Measurements from ENCODE around the gene PDZRN3.
"Not testable (repeated sequence)": the region's sequence is repeated elsewhere in the genome, so short reads cannot be mapped to it uniquely, and the experiment has no call there.

PDZRN3 gene

DNA sequence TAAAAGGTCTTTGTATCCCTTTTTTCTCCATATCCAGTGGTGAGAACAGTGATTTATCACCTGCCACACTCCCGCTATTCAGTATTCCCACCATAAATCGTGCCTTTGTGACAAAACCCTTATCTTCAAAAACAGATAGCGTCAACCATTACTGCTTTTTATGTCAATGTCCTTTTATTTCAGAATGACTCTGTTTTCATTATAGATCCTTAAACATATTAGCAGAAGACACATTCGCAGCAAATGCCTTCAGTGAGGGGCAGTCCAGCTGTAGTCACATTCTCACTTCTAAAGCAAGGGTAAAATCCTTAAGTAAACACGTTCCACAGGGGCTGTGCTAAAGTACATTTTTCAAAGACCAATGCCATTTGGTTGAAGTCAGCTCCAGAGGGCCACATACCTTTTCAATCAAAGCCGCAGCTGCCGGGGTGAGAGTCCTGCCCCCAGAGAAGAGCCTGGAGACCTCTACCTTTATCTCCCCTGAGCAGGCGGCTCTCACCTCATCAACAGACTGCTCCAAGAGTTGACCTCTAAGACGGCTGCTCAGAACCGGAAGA, 53.4 kb downstream of the PDZRN3 start:
- H3K4me3 ChIP-seq (replicated peaks in 1 of 2; ENCODE audit: low read depth in 2 of 2, low read length in 2 of 2), result no peak overlapping the region
- TF ChIP-seq, protein P1, sequence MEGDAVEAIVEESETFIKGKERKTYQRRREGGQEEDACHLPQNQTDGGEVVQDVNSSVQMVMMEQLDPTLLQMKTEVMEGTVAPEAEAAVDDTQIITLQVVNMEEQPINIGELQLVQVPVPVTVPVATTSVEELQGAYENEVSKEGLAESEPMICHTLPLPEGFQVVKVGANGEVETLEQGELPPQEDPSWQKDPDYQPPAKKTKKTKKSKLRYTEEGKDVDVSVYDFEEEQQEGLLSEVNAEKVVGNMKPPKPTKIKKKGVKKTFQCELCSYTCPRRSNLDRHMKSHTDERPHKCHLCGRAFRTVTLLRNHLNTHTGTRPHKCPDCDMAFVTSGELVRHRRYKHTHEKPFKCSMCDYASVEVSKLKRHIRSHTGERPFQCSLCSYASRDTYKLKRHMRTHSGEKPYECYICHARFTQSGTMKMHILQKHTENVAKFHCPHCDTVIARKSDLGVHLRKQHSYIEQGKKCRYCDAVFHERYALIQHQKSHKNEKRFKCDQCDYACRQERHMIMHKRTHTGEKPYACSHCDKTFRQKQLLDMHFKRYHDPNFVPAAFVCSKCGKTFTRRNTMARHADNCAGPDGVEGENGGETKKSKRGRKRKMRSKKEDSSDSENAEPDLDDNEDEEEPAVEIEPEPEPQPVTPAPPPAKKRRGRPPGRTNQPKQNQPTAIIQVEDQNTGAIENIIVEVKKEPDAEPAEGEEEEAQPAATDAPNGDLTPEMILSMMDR (IDR thresholded peaks at IDR 0.05; ENCODE audit: low read depth, low read length), result no peak
- no peak for DNase-seq (ENCODE audit: low read depth in 2 of 2)

GRCh38 chr3:73569246-73569760, 55.4 kb downstream of the PDZRN3 start:
- TF ChIP-seq, protein P1 (IDR thresholded peaks at IDR 0.05; ENCODE audit: low read depth, low read length), result no peak
- DNase-seq (ENCODE audit: low read depth in 2 of 2), result no peak
- no peak overlapping the region for H3K4me3 ChIP-seq (replicated peaks in 1 of 2; ENCODE audit: low read depth in 2 of 2, low read length in 2 of 2)

DNA sequence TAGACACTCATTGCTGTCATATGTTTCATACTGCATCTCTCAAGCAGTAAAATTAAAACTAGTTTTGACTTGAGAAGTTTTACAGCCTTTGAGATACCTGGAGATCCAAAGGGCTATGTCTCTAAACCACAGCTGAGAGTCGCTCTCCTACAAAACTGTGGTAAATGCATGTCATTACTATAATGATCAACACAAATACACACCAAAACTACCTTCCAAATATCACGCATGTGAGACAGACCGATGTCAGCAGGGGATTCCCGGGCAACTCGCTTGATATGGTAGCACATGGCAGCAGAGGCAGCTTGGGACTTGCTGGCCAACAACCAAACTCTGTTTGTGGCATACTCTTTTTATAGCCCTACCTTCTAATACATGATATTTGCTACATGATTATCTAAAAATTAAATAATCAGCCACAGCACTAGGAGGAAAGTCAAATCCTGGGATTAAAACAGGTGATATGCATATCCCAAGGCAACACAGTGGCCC, 56.3 kb downstream of the PDZRN3 start:
- H3K4me3 ChIP-seq (replicated peaks in 1 of 2; ENCODE audit: low read depth in 2 of 2, low read length in 2 of 2), result no peak overlapping the region
- TF ChIP-seq, protein P1 (IDR thresholded peaks at IDR 0.05; ENCODE audit: low read depth, low read length), result no peak
- no peak for DNase-seq (ENCODE audit: low read depth in 2 of 2)

GRCh38 chr3:73565374-73565773, 59.4 kb downstream of the PDZRN3 start:
- not testable (repeated sequence) for H3K4me3 ChIP-seq (replicated peaks in 1 of 2; ENCODE audit: low read depth in 2 of 2, low read length in 2 of 2); DNase-seq (ENCODE audit: low read depth in 2 of 2)

- DNase-seq (ENCODE audit: low read depth in 2 of 2), result peak in 1 of 2 donors; percentile 14
- no peak overlapping the region for H3K4me3 ChIP-seq (replicated peaks in 1 of 2; ENCODE audit: low read depth in 2 of 2, low read length in 2 of 2)
- TF ChIP-seq, protein P1 (IDR thresholded peaks at IDR 0.05; ENCODE audit: low read depth, low read length), result no peak
These were observed 60.7 kb downstream of the PDZRN3 start for GRCh38 chr3:73563896-73564582.

DNA sequence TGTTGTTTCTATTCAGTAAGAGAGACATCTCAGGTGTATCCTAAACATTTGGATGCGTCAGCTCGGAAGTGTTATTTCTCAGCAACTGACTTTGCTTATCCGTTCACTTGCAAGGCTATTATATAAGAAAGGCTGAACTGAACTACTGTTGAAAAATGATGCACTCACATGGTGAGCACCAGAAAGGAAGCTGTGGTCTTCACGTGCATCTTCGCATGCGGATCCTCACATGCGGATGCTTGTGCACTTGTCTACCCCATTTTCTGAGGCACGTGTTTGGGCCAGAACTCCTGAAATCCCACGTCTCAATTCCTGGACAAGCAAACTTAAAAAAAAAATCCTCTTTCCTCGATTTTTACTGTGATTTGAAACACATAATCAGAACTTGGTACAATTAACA, 63.2 kb downstream of the PDZRN3 start:
- TF ChIP-seq, protein P1 (IDR thresholded peaks at IDR 0.05; ENCODE audit: low read depth, low read length), result no peak
- DNase-seq (ENCODE audit: low read depth in 2 of 2), result no peak
- H3K4me3 ChIP-seq (replicated peaks in 1 of 2; ENCODE audit: low read depth in 2 of 2, low read length in 2 of 2), result no peak overlapping the region

DNA sequence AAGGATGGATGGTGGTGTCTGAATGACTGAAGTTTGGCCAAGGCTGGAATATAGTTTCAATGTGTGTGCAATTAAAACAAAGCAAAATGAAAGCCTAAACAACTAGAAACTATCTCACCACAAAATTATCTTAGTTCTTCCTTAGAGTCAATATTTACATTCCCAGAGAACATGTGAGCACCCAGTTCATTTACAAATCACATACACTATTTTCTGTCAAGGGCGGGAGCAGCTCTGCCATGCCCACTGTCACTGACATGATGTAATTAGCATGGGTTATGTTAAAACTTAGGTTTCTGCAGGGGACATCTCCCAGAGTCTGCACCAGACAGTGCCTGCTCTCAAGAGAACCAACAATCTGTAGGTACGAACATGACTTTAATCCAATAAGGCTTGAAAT, 65.0 kb downstream of the PDZRN3 start:
- TF ChIP-seq, protein P1 (IDR thresholded peaks at IDR 0.05; ENCODE audit: low read depth, low read length), result no peak
- no peak overlapping the region for H3K4me3 ChIP-seq (replicated peaks in 1 of 2; ENCODE audit: low read depth in 2 of 2, low read length in 2 of 2)
- no peak for DNase-seq (ENCODE audit: low read depth in 2 of 2)

All from cardiac fibroblast (primary cell).